ENCODE results near the gene DNAH2.

DNA sequence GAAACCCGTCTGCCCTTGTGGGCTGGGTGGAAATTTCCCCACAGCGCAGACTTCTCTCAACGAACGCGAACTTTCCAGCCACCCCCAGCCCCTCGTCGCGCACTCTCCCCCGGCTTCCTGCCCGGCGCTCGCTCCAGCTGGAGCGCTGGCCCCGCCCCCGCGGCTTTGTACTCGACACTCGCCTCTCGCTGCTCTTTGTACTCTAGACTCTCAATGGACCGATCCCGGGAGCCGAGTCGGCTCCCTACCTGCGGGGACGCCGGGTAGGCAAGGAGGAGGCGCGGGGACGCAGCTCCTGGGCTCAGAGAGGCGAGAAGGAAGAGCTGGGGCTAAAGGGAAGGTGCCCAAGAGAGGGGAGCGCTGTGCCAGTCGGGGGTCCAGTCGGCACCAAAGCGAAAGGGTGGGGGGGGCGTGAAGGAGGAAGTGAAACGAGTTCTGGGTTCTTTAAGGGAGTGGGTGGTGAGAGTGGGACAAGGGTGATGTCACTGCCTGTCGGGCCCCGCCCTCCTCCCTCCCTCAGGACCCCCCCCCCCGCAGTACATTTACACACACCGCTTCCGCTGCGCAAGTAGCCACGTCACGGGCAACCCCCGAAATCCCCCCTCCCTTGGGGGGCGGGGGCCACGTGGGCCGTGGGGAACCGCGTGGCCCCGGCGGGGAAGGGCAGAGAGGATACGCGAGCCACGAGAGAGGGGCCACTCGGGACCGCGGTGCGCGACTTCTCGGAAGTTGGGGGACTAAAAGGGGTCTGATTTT is 126.2 kb downstream of the DNAH2 start:
- TF ChIP-seq, protein P1, sequence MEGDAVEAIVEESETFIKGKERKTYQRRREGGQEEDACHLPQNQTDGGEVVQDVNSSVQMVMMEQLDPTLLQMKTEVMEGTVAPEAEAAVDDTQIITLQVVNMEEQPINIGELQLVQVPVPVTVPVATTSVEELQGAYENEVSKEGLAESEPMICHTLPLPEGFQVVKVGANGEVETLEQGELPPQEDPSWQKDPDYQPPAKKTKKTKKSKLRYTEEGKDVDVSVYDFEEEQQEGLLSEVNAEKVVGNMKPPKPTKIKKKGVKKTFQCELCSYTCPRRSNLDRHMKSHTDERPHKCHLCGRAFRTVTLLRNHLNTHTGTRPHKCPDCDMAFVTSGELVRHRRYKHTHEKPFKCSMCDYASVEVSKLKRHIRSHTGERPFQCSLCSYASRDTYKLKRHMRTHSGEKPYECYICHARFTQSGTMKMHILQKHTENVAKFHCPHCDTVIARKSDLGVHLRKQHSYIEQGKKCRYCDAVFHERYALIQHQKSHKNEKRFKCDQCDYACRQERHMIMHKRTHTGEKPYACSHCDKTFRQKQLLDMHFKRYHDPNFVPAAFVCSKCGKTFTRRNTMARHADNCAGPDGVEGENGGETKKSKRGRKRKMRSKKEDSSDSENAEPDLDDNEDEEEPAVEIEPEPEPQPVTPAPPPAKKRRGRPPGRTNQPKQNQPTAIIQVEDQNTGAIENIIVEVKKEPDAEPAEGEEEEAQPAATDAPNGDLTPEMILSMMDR (IDR thresholded peaks at IDR 0.05; ENCODE audit: poor library complexity), result no peak
- TF ChIP-seq EZH2phosphoT487 (IDR thresholded peaks at IDR 0.05; ENCODE audit: low read depth, severe bottlenecking, unreplicated experiment), result no peak

All from hepatocyte (in vitro differentiated cells).